ENCODE measurements around the gene ZDHHC8. TPM values are rescaled to one million over a fixed set of nuclear protein-coding genes. Genes with fewer than 3 reads are reported as not detected.

ZDHHC8 gene
- total RNA-seq, 1 experiment from 2014 or later, result 89.3 TPM

GRCh38 chr22:20143883-20144665 is 12.5 kb downstream of the ZDHHC8 start (continued):
- TF ChIP-seq ZBTB33 (IDR thresholded peaks at IDR 0.05; ENCODE audit: extremely low read depth, insufficient replicate concordance, low read length), result no peak
- no peak for TF ChIP-seq CEBPB (IDR thresholded peaks at IDR 0.05; ENCODE audit: low read depth)

- Histone ChIP-seq H3K27ac (ENCODE audit: low read depth, low read length) (no peak overlapping the region; the same call in 1 of the 2 replicates), H3K9me2 (ENCODE audit: insufficient read depth) (no peaks in the 10 kb centered on the region), H3K4me1 (ENCODE audit: control insufficient read depth in 1 of 2, insufficient read depth in 2 of 2, low read length in 2 of 2) (no peaks in the 10 kb centered on the region; a peak in 1 of 4 replicates), H2AFZ (ENCODE audit: low read depth, low read length, poor library complexity, severe bottlenecking) (no peak overlapping the region), H3K79me2 (ENCODE audit: insufficient read depth, low read length) (no peaks in the 10 kb centered on the region), H4K20me1 (ENCODE audit: insufficient read depth) (no peaks in the 10 kb centered on the region), H3K4me2 (ENCODE audit: low read length) (no peak overlapping the region), H3K27me3 (ENCODE audit: insufficient read depth, low read length) (no peaks in the 10 kb centered on the region), H3K36me3 (ENCODE audit: control insufficient read depth in 1 of 2, insufficient read depth in 2 of 2, low read length in 2 of 2) (peaks cover 0 to 5% of the 10 kb centered on the region in 2 experiments; a peak in 1 of 4 replicates), H3K4me3 (replicated peaks in 1 of 2; ENCODE audit: low read depth in 1 of 2, low read length in 2 of 2) (no peak overlapping the region), H3K9ac (ENCODE audit: low read length) (no peak overlapping the region), H3K9me3 (ENCODE audit: control insufficient read depth in 1 of 2, insufficient read depth in 1 of 2, low read depth in 1 of 2, low read length in 2 of 2) (no peaks in the 10 kb centered on the region)
- POLR2A ChIA-PET, result no interaction called here
- ATAC-seq, result no peak
- BruUV-seq (replicated peaks), result no TSS peak
- intact Hi-C loops (cut with micrococcal nuclease), result no loop called here
- RAD21 ChIA-PET (ENCODE audit: low non-redundant PET in 1 of 2, low total read pairs in 2 of 2, uncharacterized antibody in 2 of 2, unreplicated experiment in 2 of 2), result no interaction called here
- CTCF ChIA-PET, result no interaction called here
- no peak for TF ChIP-seq CEBPB (IDR thresholded peaks at IDR 0.05; ENCODE audit: low read depth)
- TF ChIP-seq JUND (IDR thresholded peaks at IDR 0.05), result no peak
- TF ChIP-seq CTCF (IDR thresholded peaks at IDR 0.05 in 2 of 3, conservative IDR thresholded peaks at IDR 0.05 in 1 of 3; ENCODE audit: borderline replicate concordance in 1 of 3, insufficient read depth in 1 of 3, low read depth in 2 of 3, low read length in 2 of 3), result no peak
- DNase-seq (ENCODE audit: low read depth, low spot score), result no peak
Observed at GRCh38 chr22:20145206-20145831, 13.7 kb downstream of the ZDHHC8 start.

All from HCT116 (cell line).